Measurements from ENCODE around the gene CTDSPL. TPM values are rescaled to one million over a fixed set of nuclear protein-coding genes. Genes with fewer than 3 reads are reported as not detected.

Gene CTDSPL
- total RNA-seq, 1 donor from 2014 or later = 57.4 TPM

DNA sequence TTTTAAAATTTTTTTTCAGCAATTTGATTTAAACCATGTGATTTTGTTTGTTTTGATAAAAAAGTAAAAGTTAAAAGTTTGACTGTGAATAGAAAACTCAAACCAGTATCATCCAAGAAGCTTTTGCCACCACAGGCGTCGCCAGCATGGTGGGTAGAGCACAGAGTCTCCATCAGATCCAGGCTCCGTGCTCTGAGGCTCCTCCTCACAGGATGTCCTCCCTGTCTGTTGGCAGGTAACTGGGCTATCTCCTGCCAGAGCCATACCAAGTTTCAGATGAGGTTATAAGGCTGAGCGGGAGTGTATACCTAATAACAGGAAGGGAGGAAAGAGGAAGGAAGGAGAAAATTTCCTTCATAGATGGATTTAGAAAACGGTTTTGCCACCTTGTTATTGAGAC, 28.8 kb downstream of the CTDSPL start:
- DNase-seq (ENCODE audit: low read depth, low spot score) = no peak

DNA sequence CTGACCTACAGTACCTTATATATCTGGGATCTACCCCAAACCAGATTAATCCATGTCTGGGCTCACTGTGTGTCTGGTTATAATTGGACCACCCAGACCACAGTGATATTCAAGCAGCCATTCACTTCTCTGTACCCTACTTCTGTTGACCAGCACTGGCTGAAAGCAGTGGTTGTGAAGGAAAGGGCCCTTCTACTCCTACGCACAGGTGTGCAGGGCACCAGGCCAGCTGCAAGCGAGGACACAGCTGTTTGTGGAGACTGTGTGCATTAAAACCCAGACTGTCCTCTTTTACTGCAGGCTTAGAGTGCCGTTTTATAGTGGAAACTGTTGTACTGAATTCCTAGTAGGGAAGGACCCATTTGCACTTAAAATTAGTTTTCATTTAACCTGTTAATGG, 29.5 kb downstream of the CTDSPL start:
- no peak for DNase-seq (ENCODE audit: low read depth, low spot score)

DNA sequence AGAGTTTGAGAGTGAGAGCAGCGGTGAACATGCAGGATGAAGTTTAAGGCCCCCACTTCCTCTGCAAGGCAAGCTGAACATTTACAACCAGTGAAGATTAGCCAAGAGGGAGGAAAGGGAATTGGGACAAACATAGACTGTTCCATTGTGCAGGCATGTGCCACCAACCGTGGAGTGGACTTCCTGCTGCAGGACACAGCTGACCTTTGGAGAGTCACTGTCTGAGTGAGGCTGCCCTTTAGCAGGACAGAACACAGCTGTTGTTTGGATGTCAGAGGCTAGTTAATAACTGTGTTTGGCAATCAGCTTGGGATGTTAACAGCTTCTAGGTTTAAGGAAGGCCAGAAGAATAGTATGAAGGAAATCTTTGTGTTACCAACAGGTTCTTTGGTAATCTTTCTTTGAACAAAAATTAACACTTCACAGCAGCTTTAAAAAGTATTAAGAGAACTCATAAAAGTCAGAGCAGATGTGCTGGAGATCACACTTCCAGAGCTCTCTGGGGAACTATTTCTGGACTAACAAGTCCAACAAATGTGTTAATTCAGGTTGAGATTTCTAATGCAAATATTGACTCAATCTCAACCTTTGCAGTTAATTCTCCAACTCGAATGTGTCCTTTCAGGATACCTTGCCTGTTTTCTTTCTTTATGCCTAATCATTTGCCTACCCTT, 31.4 kb downstream of the CTDSPL start:
- DNase-seq (ENCODE audit: low read depth, low spot score) = no peak

DNA sequence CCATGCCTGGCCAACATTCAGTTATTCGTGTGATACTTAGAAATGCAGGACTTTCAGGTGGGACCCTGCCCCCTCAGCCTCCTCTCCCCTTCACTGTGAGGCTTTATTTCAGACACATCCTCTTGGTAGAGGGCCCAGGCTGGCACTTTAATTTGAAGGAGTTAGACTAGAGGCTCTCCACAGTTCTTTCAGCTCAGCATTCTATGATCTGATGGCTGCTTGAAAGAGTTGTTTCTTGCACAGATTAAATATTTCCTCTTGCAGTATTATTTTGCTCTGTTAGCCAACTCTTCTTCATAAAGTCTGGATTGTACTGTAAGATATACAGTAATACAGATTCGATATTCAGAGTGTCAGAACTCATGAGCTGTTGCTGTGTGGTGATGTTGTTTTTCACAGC, 35.1 kb downstream of the CTDSPL start:
- DNase-seq (ENCODE audit: low read depth, low spot score) = no peak

DNA sequence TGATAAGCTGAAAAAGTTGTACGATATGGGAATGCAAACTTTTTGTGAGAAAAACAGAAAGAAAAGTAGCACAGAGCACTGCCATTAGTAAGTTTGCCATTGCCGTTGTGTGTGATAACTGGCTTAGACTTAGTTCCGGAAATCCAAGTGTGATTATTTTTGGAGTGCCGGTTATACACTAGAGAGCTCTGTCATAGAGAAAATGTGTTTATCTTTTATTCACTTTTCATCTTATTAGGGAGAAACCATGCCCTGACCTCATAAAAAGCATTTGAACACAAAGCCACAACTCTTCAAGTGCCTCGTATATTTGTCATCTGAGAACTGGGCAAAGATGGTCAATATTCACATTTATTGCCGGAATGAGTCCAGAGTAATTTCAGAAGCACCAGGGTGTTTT, 36.1 kb downstream of the CTDSPL start:
- DNase-seq (ENCODE audit: low read depth, low spot score) = no peak

DNA sequence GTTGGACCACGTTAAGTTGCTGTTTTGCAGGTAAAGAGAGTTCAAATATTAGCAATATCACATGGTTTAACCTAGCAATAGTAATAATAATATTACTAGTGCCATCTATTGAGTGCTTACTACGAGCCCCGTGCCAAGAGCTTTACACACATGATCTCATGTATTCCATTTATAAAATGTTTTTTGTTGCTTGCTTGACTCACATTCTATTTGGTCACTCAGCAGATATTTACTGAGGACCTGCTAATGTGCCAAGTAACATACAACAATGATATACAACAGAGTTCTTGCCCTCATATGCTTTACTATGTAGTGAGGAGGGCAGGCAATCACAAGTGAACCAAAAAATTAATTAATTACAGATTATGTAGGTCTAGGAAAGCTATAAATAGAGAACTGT, 36.7 kb downstream of the CTDSPL start:
- no peak for DNase-seq (ENCODE audit: low read depth, low spot score)

DNA sequence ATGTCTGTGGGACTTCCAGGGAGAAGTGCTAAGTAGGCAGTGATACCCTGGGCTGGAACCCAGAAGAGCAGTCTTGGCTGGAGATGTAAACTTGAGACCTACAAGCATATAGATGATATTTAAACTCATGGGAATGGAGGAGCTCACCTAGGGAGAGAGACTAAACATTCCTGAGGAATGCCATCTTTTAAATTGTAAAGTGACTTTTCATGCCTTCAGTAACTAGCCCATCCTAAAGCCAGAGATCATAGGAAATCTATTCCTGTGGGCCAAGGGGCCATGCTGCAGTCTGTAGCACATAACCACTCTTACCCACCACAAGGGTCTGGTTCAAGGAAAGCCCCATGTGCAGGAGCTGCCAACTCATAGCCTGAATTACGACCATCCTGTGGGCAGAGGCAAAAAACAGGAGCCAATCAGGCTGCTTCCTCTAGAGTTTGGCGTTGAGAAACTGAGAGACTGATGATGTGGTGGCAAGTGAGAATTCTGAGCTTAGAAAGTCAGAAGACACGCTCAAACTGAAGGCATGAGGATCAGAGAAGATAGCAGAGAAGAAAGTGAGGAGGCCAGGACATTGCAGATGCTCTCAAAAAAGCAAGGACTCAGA, 37.5 kb downstream of the CTDSPL start:
- DNase-seq (ENCODE audit: low read depth, low spot score) = no peak

DNA sequence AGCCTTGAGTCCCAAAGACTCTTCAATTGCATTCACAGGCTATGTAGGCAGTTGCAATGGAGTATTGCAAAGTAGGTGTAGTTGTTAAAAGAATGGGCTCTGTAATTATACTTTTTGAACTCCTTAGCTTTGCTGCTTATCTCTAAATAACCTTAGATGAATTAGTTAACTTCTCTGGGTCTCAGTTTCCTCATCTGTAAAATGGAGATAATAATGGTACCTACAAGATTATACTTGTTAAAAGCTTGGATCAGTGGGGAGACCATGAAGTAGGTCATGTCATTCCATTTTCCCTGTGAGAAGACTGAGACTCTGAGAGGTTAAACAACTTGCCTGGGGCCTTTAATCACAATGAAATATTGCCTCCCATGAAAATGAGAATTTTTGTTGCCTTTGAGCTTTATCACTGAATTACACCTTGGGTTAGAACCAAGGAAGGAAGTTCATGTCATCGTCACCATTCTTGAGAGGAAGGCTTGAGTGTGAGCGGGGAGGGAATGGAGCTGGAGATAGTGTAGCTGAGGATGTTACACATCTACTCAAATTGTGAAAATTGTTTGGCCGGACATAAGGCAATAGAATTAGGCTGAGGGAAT, 38.1 kb downstream of the CTDSPL start:
- DNase-seq (ENCODE audit: low read depth, low spot score) = peak; percentile 85

DNA sequence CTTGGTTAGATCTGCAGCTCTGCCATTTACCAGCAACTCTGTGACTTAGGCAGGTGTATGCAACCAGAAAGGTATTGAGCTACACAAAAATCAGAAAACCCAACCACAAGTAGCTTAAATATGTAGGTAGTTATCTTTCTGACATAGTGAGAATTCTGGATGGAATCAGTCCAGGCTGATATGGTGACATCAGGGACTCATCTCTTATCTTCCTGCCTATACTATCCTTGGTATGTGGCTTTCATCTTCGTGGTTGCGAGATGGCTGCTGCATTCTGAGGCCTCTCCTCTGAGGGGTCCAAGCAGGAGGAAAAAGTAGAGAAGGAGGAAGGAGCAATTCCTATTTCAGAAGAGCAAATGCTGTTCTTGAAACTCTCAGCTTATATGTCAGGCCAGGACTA, 40.0 kb downstream of the CTDSPL start:
- DNase-seq (ENCODE audit: low read depth, low spot score) = no peak

DNA sequence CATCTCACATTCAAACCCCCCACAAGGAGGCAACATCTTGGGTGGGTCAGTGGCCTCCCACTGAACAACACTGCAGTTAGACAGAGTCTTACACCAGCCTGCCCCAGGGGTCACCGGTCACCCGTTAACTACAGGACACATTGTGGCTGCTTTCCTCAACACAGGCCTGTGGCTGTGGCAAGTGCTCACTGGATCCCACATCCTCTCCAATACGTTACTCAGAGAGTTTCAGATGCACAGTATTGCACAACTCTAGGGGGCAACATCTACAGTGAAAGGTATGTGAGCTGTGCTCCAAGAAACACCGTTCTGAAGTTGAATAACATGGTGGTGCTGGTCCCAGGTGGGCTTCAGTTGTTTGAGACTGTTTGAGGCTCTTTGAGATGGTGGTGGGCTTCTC, 41.0 kb downstream of the CTDSPL start:
- no peak for DNase-seq (ENCODE audit: low read depth, low spot score)

DNA sequence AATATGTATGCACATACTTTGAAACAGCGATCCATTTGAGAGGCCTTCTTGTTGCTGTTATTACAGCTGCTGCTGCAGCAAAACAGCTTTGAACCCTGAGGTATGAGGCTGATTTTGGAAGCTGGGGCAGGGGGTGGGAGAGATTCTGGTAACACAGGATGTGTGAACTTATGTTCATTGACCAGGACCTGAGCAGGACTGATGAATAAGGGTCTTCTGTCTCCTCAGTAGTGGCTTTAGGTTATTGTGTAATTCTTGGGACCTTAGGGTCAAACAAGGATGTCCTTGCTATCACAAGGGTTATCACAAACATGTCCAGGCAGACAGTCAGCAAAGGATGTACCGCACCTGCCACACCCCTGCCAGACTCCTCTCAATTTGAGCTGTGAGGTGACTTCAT, 41.6 kb downstream of the CTDSPL start:
- DNase-seq (ENCODE audit: low read depth, low spot score) = no peak

DNA sequence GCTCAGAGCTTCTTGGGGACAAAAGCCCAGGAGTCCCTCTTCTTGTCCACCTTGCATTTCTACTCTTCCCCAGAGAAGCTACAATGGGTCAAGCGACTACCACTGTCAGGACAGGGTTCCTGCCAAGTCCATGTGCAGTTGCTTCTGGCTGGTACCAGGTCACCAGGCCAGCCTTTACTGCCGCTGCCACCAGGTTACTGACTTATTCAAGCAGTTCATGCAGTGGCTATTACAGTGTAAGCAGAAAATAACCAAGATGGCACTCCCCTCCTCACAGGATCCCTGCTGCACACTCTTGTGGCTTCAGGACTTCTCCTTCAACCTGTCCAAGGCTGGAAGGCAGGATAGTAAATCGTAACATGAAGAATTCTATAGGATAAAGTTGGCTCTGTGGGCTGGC, 42.1 kb downstream of the CTDSPL start:
- DNase-seq (ENCODE audit: low read depth, low spot score) = no peak

DNA sequence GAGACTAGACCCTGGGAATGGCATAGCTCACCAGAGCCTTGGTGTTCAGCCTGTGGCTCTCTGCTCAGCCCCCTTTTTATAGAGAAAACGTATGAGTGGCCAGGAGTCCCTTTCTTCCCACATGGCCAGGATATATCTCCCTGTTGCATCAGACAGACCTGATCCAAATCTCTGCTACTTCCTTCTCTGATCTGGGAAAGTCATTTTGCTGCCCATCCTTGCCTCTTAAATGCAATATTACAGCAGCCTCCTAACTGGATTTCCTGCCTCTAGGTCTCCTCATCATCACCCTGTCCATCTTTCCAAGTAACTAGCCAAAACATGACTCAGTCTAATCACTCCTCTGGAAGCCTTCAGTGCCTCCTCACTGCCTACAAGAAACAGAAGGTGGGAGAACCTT, 42.9 kb downstream of the CTDSPL start:
- DNase-seq (ENCODE audit: low read depth, low spot score) = no peak

DNA sequence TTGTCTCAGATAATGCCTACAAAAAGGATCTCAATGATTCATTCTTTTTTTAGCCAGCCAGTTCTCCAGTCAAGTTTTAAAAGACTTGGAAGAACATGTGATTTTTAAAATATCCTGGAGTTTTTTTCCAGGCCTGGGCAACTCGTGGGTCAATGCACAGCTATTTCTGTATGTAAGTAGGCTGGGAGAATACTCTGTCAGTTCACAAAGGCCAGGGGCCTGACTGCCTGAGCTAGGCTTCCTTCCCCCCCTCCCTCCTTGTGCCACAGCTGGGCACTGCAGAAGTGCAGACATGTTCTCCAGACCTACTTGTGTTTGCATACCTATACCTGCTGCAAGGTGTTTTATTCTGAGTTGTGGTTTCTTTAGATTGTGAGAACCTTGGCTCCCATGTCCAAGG, 43.7 kb downstream of the CTDSPL start:
- no peak for DNase-seq (ENCODE audit: low read depth, low spot score)

DNA sequence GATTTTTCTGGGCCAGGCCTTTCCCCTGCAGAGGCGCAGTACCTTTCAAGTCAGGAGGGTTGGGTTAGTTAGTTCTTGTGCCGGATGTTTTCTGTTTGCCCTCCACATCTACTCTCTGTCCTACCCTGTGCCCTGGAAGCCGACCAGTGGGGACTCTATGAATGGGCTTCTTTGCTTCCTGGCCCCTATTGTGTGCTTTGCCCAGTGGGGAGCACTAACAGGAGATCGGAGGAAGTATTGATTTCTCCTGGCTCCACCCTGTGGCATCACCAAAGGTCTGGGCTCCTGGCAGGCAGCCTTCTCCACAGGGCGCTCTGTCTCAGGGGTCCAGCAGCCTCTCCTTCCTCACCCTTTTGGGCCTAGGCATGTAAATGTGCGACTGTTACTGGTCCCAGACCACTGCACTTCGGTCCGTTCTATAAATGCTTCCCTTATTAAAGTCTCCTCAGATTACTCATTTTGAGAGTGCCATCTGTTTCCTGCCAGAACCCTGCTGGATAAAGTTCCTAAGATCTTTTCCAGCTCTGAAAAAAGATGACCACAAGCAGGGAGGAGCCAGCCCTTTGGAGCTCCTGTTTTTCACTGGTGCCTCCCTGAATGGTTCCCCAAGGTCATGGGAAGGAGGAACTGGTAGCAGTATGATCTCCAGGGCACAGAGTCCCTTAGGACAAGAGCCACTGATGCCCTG, 44.5 kb downstream of the CTDSPL start:
- DNase-seq (ENCODE audit: low read depth, low spot score) = peak; percentile 67

DNA sequence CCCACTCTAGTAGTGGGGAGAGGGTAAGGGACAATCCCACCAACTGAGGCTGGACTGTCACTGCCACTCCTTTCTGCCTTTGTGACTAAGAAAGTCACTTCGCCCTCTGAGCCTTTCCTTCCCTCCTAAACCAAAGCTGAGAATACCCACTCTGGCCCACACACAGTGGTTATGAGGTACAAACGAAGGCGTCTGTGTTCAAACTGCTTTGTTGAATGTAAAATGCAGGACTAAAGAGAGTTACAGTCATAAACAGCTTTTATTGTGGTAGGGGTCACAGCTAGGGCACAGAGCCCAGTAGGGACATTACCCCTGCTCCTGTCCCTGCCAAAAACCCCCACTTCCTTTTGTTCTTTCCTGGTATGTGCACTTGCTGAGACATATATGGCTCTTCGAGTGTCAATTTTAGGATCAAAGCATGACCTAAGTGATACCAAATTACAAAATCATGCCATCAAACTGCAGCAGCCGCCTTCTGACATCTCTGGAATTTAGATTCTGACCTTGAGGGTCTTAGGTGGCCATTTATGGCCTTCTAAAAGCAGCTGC, 45.1 kb downstream of the CTDSPL start:
- DNase-seq (ENCODE audit: low read depth, low spot score) = no peak

DNA sequence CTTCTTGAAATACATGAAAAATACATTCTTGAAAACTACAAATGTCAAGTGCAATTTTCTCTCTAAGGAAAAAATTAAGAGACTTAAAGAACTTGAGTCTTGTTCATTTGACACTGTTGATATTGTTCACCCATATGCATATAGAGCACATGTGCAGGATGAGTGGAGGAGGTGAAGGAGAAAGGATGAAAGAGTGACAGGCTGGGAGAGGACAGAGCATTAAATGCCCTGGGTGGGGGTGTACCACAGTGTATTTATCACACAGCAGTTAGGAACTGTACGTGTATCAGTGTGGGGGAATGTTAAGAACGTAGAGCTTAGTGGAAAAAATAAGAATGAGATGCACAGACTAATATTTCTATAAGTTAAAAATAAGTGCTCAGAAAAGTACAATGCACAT, 45.7 kb downstream of the CTDSPL start:
- no peak for DNase-seq (ENCODE audit: low read depth, low spot score)

DNA sequence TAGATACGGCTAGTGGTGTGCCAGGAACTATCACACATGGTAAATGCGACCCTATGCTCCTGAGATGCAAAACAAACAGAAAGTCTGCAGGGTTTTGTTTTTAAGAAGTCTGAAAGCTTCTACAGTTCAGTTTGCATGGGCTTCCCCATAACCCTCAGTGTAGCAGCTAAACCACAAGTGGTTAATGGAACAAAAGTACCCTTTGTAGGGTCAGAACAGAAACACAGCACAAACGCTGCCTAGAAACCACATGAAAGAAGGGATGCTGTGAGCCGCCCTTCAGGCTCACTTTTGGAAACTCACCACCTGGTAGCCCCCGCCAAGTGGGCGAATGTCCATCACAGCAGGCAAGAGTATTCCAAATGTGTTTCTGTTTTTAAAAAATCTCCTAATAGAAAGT, 46.2 kb downstream of the CTDSPL start:
- no peak for DNase-seq (ENCODE audit: low read depth, low spot score)

DNA sequence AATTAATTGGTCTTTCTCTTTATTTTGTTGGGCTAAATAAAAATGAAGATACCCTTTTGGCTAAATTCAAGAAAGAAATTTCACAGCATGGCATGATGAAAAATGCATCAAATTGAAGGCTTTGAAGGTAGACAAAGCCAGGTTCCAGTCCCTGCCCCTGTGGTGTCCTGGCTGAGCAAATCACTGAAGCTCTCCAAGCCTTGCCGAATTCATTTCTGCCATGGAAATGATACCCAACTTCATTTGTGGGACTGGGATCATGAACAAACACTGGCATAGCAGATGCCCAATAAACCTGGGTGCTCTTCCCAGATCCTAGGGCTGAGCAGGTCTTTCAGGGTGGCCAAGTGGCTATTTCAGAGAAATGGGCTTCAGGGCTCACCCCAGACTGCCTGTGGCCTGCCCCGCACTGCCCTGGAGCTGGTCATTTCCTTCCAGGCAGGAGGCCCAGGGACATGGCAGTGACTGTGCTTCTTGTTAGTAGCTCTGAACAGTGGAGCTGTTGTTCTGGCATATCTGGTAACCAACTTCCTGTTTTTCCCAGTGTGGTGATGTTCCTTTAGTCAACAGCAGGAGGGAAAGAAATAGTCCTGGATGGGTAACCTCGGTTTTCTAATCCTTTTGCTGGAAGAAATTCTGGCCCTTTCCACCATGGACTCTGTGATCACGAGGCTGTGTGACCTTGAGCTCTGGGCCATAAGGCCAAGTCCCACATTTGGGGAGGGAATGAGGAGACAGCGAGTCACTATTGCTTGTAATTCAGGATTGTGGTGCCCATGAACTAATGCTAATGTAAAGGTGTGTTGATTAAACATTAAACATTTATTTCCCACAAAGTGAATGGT, 47.6 kb downstream of the CTDSPL start:
- DNase-seq (ENCODE audit: low read depth, low spot score) = no peak

DNA sequence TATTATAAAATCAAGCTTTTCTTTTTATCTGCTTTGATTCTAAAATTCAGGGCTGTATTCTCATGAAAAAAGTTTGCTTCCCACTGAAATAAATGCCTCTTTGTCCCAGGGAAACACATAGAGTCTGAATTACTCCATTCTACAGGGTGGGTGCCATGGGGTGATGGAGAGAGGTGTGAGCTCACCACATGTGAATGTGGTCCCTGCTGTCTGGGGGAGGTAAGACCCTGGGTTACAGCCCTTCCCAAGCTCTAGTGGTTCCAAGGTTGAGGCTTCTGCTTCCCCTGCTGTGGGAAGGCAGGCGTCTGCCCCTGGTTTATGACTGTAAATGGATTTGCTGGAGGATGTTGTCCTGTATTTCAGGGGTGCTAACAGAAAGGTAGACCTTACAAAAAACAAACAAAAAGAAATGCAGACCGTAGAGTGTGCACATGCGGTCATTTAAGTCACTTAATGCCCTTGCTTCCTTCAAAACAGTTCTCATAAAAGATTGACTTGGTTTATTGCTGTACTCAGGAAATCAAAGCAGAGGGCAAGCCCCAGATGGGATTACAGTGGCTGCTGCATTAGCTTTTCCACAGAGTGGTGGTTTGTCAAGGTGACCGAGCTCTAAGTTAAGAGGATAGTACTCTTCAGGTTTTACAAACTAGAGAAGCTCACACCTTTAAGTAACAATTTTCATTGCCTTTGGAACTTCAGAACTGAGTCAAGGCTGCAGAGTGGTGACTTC, 49.2 kb downstream of the CTDSPL start:
- no peak for DNase-seq (ENCODE audit: low read depth, low spot score)
